Coronary artery (tissue), 2 donors: Measurements from ENCODE around the gene SLC23A2.

Experiments
- DNase-seq: peaks from one replicate; pipeline ENCODE4 v3.0.0-alpha.2; 2017; ENCODE audit warnings: low spot score
- H3K27ac ChIP-seq, 2 donors: fragments of 200-600 bp; sonication (generic); one replicate each; pipeline ENCODE4 v1.5.1; 2016 to 2019
- H3K4me3 ChIP-seq: fragments of 200-600 bp; sonication (generic); 2 replicates; pipeline ENCODE4 v1.5.1; 2016; ENCODE audit warnings: mild to moderate bottlenecking, moderate library complexity
- CTCF ChIP-seq: fragments of 200-600 bp; sonication (generic); IDR thresholded peaks from one replicate; pipeline ENCODE4 v1.5.1; 2019; ENCODE audit warnings: antibody characterized with exemption

The SLC23A2 gene

GRCh38 chr20:4875578-4876067 is 125.7 kb downstream of the SLC23A2 start:
- H3K27ac ChIP-seq = no peak overlapping the region
- no peak overlapping the region for H3K4me3 ChIP-seq
- no peak for TF ChIP-seq CTCF
- peak; percentile 49 for DNase-seq

- no peak for TF ChIP-seq CTCF
- Histone ChIP-seq H3K4me3 (no peak overlapping the region), H3K27ac (no peak overlapping the region)
- peak; percentile 26 for DNase-seq
These were observed 127.9 kb downstream of the SLC23A2 start for GRCh38 chr20:4873396-4873795.

DNA sequence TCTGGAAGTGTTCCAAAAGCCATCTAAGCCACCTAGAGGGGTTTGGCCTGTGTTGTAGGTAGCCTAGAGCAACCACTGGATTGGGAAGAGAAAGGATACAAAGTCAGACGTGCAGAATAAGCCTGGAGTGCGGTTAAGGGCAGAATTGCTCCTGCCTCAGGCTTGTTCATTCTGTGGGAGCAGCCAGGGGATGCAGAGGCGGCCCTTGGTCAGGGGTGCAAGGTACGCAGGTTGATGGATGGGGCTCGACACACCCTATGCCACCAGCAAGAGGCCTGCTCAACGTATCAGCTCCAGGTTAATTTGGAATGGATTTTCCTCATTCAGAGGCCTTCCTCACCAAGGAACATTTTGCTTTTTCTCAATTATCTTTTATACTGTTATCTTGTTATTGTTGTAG is 129.8 kb downstream of the SLC23A2 start:
- no peak for DNase-seq
- H3K27ac ChIP-seq = no peak overlapping the region
- TF ChIP-seq CTCF = no peak

GRCh38 chr20:4870906-4871305 is 130.4 kb downstream of the SLC23A2 start:
- no peak overlapping the region for H3K4me3 ChIP-seq
- TF ChIP-seq CTCF = no peak
- no peak for DNase-seq

More for the DNA sequence above, 129.8 kb downstream of the SLC23A2 start:
- H3K4me3 ChIP-seq = no peak overlapping the region

DNA sequence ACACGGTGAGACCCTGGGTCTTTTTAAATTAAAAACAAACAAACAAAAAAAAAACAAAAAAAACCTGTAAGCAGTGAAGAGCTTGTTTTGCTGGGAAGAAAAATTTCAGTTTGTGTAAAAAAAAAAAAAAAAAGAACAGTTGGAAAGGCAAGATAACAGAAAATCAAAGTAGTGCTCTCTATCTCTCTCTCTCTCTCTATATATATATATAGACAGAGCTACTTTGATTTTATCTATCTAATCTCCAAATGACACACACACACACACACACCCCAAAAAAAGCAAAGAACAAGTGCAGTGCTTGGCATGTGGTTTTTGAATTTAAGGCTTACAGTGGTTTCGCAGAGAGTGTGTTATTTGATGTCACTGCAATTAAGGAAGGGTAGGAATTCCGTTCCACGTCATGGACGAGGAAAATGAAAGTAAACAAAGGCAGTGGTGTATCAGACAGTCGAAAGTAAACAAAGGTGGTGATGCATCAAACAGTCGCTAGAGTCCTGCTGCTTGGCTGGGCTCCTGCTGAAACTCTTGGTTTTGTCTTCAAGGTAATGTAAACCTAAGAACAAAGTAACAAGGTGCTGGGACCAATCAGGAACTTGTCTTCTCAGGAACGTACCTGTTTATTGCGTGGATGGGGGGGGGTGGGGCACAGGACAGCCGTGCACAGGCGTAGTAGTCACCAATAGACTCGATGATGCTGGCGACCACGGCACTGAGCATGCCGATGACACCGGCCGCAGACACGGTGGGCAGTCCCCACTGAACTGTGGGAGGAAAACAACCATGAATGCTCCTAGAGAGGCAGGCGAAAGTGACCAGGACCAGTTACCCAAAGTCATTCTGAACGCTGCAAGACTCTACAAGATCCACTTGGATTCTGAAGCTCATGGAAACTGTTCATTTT is 131.8 kb downstream of the SLC23A2 start:
- no peak overlapping the region for H3K4me3 ChIP-seq
- TF ChIP-seq CTCF = no peak
- no peak overlapping the region for H3K27ac ChIP-seq
- DNase-seq = no peak

More at GRCh38 chr20:4870906-4871305, 130.4 kb downstream of the SLC23A2 start:
- H3K27ac ChIP-seq = no peak overlapping the region

GRCh38 chr20:4867051-4867450 is 134.3 kb downstream of the SLC23A2 start:
- no peak for TF ChIP-seq CTCF

DNA sequence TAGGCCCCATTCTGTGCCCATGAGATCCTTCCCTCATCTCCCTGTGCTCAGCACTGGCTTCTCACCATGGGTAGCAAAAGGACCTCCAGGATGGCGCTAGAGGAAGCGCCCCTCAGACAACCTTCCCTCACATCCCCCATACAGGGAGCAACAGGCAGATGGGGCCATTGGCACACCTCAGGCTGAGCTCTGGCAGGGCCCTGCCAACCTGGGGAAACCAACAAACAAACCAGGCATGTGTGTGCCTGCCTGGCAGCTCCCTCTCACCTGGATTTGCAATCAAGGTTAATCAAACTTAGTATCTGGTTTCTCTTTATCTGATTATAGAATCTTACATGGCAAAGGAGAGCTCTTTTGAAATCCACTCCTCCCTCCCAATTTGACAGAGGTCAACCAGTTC is 134.9 kb downstream of the SLC23A2 start:
- Histone ChIP-seq H3K27ac (no peak overlapping the region), H3K4me3 (no peak overlapping the region)
- no peak for TF ChIP-seq CTCF
- no peak for DNase-seq

More at GRCh38 chr20:4867051-4867450, 134.3 kb downstream of the SLC23A2 start:
- no peak overlapping the region for H3K27ac ChIP-seq
- no peak overlapping the region for H3K4me3 ChIP-seq
- DNase-seq = no peak
